CD4-positive, CD25-positive, alpha-beta regulatory T cell (primary cell): Measurements from ENCODE around the gene ADAM29. TPM values are rescaled to one million over a fixed set of nuclear protein-coding genes. Genes with fewer than 3 reads are reported as not detected.

Source experiments
- ATAC-seq, 2 donors: fragments of 150-1000 bp; cut with Tn5 transposase; one replicate each; pipeline ENCODE4 v1.10.0; 2021; ENCODE audit warnings: low read depth in 2 of 2, moderate number of reproducible peaks in 2 of 2, moderate library complexity in 1 of 2
- DNase-seq, 3 donors: peaks; one replicate each; pipeline versions ENCODE4 v3.0.0 to v3.0.0-alpha.2; 2012 to 2022; ENCODE audit warnings: mixed read lengths in 1 of 3
- H3K27ac ChIP-seq: one replicate; pipeline ENCODE4 v1.7.0; 2013; ENCODE audit warnings: mild to moderate bottlenecking, low read length; ENCODE audit not compliant: insufficient read depth, poor library complexity, severe bottlenecking
- H3K27me3 ChIP-seq: one replicate; pipeline ENCODE4 v1.7.0; 2013; ENCODE audit warnings: low read length; ENCODE audit not compliant: control insufficient read depth, insufficient read depth
- H3K36me3 ChIP-seq: one replicate; pipeline ENCODE4 v1.7.0; 2013; ENCODE audit warnings: mild to moderate bottlenecking, low read length, moderate library complexity; ENCODE audit not compliant: control insufficient read depth, insufficient read depth
- H3K4me1 ChIP-seq: 2 replicates; pipeline ENCODE4 v1.7.0; 2013; ENCODE audit warnings: mild to moderate bottlenecking, low read length; ENCODE audit not compliant: insufficient read depth, control insufficient read depth, poor library complexity, severe bottlenecking
- H3K4me3 ChIP-seq: one replicate; pipeline ENCODE4 v1.7.0; 2013; ENCODE audit warnings: low read depth, mild to moderate bottlenecking, low read length, moderate library complexity
- H3K9me3 ChIP-seq, 2 experiments: 1 replicate in 1 of 2; 2 replicates in 1 of 2; pipeline ENCODE4 v1.7.0; 2013; ENCODE audit warnings: low read length in 2 of 2, mild to moderate bottlenecking in 1 of 2, moderate library complexity in 1 of 2; ENCODE audit not compliant: control insufficient read depth in 2 of 2
- H3K27ac Mint-ChIP-seq, 3 donors: one replicate each; pipeline ENCODE4 v1.8.0; 2020 to 2022; ENCODE audit warnings: mild to moderate bottlenecking in 3 of 3, mixed read lengths in 3 of 3, moderate library complexity in 2 of 3
- H3K27me3 Mint-ChIP-seq: one replicate; pipeline ENCODE4 v1.8.0; 2022; ENCODE audit warnings: mild to moderate bottlenecking, mixed read lengths
- H3K36me3 Mint-ChIP-seq: one replicate; pipeline ENCODE4 v1.8.0; 2020; ENCODE audit warnings: mixed read lengths
- H3K4me1 Mint-ChIP-seq, 4 donors: one replicate each; pipeline ENCODE4 v1.8.0; 2020 to 2022; ENCODE audit warnings: mixed read lengths in 4 of 4, mild to moderate bottlenecking in 1 of 4
- H3K4me3 Mint-ChIP-seq, 4 donors: one replicate each; pipeline ENCODE4 v1.8.0; 2020 to 2022; ENCODE audit warnings: mild to moderate bottlenecking in 4 of 4, mixed read lengths in 4 of 4, moderate library complexity in 3 of 4
- H3K9me3 Mint-ChIP-seq, 7 donors: one replicate each; pipeline ENCODE4 v1.8.0; 2020 to 2022; ENCODE audit warnings: mixed read lengths in 7 of 7, mild to moderate bottlenecking in 3 of 7, moderate library complexity in 2 of 7
- polyA plus RNA-seq, 4 donors: library from polyadenylated mRNA; unstranded; fragments of 300-500 nt; fragmentation: Illumina TruSeq; gene quantifications; one replicate each; pipeline ENCODE4 v1.2.3, GENCODE V29; 2021
- total RNA-seq: library from RNA; stranded (reverse); gene quantifications from one replicate; pipeline ENCODE4 v1.2.3, GENCODE V29; 2022

The ADAM29 gene
- total and polyA plus RNA-seq, 5 donors from 2014 or later: 0.34 to 0.44 TPM; not detected in 3

DNA sequence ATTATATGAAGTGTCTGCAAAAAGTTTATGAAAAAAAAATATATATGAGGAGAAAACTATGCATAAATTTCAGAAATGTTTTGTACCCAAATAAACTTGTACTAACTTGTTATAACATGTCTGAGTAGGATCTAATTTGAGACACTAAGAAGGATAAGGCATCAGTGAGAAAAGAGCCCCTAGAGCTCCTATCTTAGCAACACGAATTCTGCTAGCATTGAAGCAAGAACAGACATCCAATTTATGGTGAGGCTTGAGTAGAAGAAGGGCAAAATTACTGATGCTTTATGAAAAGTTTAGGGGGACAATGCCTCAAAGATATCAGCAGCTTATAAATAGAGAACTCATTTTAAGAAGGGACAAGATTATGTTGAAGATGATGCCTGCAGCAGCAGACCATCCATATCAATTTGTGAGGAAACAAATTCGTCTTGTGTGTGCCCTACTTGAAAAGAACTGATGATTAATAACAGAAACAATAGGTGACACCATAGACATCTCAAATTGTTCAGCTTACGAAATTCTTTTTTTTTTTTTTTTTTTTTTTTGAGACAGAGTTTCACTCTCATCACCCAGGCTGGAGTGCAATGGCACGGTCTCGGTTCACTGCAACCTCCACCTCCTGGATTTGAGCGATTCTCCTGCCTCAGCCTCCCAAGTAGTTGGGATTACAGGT, 35.7 kb upstream of the ADAM29 start:
- Histone ChIP-seq H3K27me3 (no peaks in the 10 kb centered on the region), H3K4me1 (no peaks in the 10 kb centered on the region), H3K36me3 (no peaks in the 10 kb centered on the region), H3K27ac (no peak overlapping the region), H3K4me3 (no peak overlapping the region), H3K9me3 (no peaks in the 10 kb centered on the region)
- no peak for ATAC-seq
- no peak for DNase-seq
- Mint-ChIP-seq H3K36me3 (no peaks in the 10 kb centered on the region), H3K9me3 (peaks cover 0 to 7% (median 1%) of the 10 kb centered on the region in 7 donors), H3K4me3 (no peak overlapping the region), H3K27me3 (no peaks in the 10 kb centered on the region), H3K4me1 (no peaks in the 10 kb centered on the region), H3K27ac (no peak overlapping the region)

DNA sequence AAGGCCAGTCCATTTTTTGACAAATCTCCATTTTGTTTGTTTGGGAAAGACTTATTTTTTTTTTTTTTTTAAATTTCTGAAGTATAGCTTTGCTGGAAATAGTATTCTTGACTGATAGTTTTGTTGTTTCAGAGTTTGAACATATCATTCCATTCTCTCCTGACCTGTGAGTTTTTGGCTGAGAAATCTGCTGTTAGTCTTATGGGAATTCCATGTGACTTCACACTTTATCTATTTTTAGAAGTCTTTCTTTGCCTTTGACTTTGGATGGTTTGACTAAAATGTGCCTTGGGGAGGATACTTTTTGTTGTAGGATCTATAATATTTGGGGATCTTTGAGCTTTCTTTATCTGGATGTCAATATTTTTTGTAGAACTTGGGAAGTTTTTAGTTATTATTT, 10.7 kb upstream of the ADAM29 start:
- Mint-ChIP-seq H3K9me3 (peaks cover 0 to 37% (median 6%) of the 10 kb centered on the region in 7 donors), H3K36me3 (no peaks in the 10 kb centered on the region), H3K27me3 (no peaks in the 10 kb centered on the region), H3K4me1 (no peaks in the 10 kb centered on the region), H3K27ac (no peak overlapping the region), H3K4me3 (no peak overlapping the region)
- Histone ChIP-seq H3K27me3 (no peaks in the 10 kb centered on the region), H3K27ac (no peak overlapping the region), H3K4me1 (no peaks in the 10 kb centered on the region), H3K36me3 (no peaks in the 10 kb centered on the region), H3K9me3 (peaks cover 0 to 3% of the 10 kb centered on the region in 2 experiments), H3K4me3 (no peak overlapping the region)
- DNase-seq (no peak), ATAC-seq (no peak)

DNA sequence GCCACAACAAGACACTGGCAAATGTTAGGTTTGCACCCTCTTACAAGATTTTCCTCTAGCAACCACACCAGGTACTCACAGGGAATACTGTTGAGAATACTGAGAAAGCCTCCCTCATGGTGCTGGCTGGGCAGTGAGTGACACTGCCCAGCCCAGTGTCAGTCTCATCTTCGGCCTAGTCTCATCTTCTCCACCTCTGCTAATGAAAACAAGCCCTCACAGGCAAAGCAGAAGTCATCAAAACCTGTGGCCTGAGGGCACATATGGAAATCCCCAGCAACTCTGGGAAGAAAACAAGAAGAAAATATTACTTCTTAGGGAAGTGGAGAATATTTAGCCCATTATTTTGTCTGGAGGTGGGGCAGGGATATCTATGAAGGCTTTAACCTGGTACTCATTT, 7.9 kb upstream of the ADAM29 start:
- ATAC-seq: no peak
- DNase-seq: no peak
- no peaks in the 10 kb centered on the region for H3K4me1 Mint-ChIP-seq

DNA sequence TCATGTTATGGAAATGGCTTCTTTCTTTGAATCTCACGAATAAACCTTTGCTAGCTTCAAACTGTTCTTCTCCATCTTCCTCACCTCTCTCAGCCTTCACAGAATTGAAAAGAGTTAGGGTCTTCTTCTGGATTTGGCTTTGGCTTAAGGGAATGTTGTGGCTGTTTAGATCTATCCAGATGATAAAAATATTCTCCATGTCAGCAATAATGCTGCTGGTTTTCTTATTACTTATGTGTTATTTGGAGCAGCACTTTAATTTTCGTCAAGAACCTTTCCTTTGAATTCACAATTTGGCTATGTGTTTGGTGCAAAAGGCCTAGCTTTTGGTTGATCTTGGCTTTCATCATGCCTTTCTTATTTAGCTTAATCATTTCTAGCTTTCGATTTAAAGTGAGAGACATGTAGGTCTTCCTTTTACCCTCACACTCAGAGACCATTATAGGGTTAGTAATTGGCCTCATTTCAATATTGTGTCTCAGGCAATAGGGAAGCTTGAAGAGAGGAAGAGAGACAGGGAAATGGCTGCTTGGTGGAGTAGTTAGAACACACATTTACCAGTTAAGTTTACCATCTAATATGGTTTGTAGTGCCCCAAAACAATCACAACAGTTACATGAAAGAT, 5.1 kb upstream of the ADAM29 start:
- ATAC-seq (no peak), DNase-seq (no peak)
- H3K4me3 Mint-ChIP-seq: no peak overlapping the region
- peaks cover 0 to 8% (median 4%) of the 10 kb centered on the region in 7 donors for H3K9me3 Mint-ChIP-seq
- no peaks in the 10 kb centered on the region for H3K27me3 ChIP-seq
- H3K27ac Mint-ChIP-seq: no peak overlapping the region
- no peaks in the 10 kb centered on the region for H3K4me1 Mint-ChIP-seq
- H3K36me3 ChIP-seq: no peaks in the 10 kb centered on the region
- H3K4me3 ChIP-seq: no peak overlapping the region
- no peak overlapping the region for H3K27ac ChIP-seq
- no peaks in the 10 kb centered on the region for H3K36me3 Mint-ChIP-seq
- H3K27me3 Mint-ChIP-seq: no peaks in the 10 kb centered on the region
- peaks cover 0 to 3% of the 10 kb centered on the region in 2 experiments for H3K9me3 ChIP-seq
- no peaks in the 10 kb centered on the region for H3K4me1 ChIP-seq

More for the DNA sequence above, 7.9 kb upstream of the ADAM29 start:
- H3K36me3 ChIP-seq: no peaks in the 10 kb centered on the region
- Mint-ChIP-seq H3K36me3 (no peaks in the 10 kb centered on the region), H3K4me3 (no peak overlapping the region), H3K27me3 (no peaks in the 10 kb centered on the region), H3K9me3 (peaks cover 0 to 25% (median 6%) of the 10 kb centered on the region in 7 donors), H3K27ac (no peak overlapping the region)
- H3K4me1 ChIP-seq: no peaks in the 10 kb centered on the region
- no peaks in the 10 kb centered on the region for H3K27me3 ChIP-seq
- H3K4me3 ChIP-seq: no peak overlapping the region
- peaks cover 0 to 3% of the 10 kb centered on the region in 2 experiments for H3K9me3 ChIP-seq
- no peak overlapping the region for H3K27ac ChIP-seq

DNA sequence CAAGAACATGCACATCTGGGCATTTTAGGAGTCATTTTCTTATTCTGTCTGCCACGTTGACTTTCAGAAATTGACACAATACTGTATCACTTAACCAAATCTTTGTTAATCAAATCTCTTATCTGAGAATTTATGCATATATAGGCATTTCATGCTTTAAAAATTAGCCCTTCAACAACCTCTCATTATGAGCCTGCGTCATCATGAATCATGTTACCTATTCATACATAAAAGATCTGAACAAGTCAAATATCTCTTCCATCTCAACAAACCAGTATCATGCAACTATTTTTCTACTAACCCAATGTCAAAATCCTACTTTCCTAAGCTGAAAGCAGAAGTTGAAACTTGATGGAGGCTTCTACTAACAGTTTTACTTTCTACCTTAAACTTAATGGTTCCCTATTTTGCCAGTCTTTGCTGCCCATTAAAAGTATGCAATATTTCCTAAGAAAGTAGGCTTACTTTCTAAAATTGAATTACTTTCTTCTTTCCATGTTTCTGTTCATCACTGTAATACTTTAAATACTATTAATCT, 1.8 kb downstream of the ADAM29 start:
- no peaks in the 10 kb centered on the region for H3K27me3 Mint-ChIP-seq

DNA sequence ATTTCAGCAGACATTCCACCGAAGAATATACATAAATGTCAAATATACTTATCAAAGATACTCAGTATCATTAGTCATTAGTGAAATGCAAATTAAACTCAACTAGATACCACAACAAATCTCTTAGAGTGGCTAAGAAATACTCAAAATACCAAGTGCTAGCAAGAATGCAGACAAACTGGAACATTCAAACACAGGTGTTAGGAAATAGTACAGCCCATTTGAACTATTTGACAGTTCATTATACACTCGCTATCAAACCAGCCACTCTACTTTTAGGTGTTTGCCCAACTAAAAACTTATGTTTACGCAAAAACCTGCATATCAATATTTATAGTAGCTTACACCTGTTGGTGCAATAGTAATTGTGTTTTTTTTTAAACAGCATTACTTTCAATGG, 8.8 kb downstream of the ADAM29 start:
- Mint-ChIP-seq H3K4me1 (no peaks in the 10 kb centered on the region), H3K36me3 (no peaks in the 10 kb centered on the region), H3K27ac (no peak overlapping the region), H3K4me3 (no peak overlapping the region), H3K9me3 (peaks cover 0 to 5% (median 3%) of the 10 kb centered on the region in 7 donors), H3K27me3 (no peaks in the 10 kb centered on the region)
- ATAC-seq (no peak), DNase-seq (no peak)
- no peaks in the 10 kb centered on the region for H3K27me3 ChIP-seq
- H3K36me3 ChIP-seq: no peaks in the 10 kb centered on the region
- H3K27ac ChIP-seq: no peak overlapping the region
- no peaks in the 10 kb centered on the region for H3K9me3 ChIP-seq
- H3K4me1 ChIP-seq: no peaks in the 10 kb centered on the region
- H3K4me3 ChIP-seq: no peak overlapping the region

More for the DNA sequence above, 1.8 kb downstream of the ADAM29 start:
- peaks cover 0 to 4% (median 2%) of the 10 kb centered on the region in 7 donors for H3K9me3 Mint-ChIP-seq
- no peak for DNase-seq
- Histone ChIP-seq H3K4me3 (no peak overlapping the region), H3K9me3 (no peaks in the 10 kb centered on the region), H3K27ac (no peak overlapping the region), H3K36me3 (no peaks in the 10 kb centered on the region), H3K4me1 (no peaks in the 10 kb centered on the region), H3K27me3 (no peaks in the 10 kb centered on the region)
- H3K36me3 Mint-ChIP-seq: no peaks in the 10 kb centered on the region
- no peaks in the 10 kb centered on the region for H3K4me1 Mint-ChIP-seq
- no peak for ATAC-seq
- H3K27ac Mint-ChIP-seq: peak overlapping the region in 1 of 3 donors; percentile 21
- H3K4me3 Mint-ChIP-seq: no peak overlapping the region

DNA sequence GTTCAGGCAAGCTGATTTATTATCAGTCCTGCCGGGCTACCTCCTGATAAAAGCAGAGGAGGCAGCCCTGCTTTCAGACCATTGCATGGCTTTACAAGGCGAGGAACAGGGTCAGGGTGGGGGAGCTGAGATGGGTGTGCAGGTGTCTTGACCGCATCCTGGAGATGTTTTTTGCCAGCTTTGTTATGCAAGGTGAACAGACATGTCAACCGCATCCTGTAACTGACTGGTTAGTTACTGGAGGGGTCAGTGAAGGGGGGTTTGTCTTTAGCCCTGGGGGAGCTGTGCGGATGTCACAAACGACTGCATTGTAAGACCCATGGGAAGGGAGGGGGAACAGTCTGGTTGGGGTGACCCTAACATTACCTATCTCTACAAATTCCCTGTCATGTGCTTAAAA, 10.0 kb downstream of the ADAM29 start:
- Mint-ChIP-seq H3K36me3 (no peaks in the 10 kb centered on the region), H3K27me3 (no peaks in the 10 kb centered on the region), H3K9me3 (peaks cover 0 to 9% (median 5%) of the 10 kb centered on the region in 7 donors), H3K4me3 (no peak overlapping the region), H3K4me1 (no peaks in the 10 kb centered on the region), H3K27ac (no peak overlapping the region)
- ATAC-seq (no peak), DNase-seq (peak in 1 of 3 donors; percentile 2)
- Histone ChIP-seq H3K27me3 (no peaks in the 10 kb centered on the region), H3K9me3 (no peaks in the 10 kb centered on the region), H3K27ac (no peak overlapping the region), H3K4me3 (no peak overlapping the region), H3K4me1 (no peaks in the 10 kb centered on the region), H3K36me3 (no peaks in the 10 kb centered on the region)
